ENCODE measurements around the gene TBC1D10A.

DNA sequence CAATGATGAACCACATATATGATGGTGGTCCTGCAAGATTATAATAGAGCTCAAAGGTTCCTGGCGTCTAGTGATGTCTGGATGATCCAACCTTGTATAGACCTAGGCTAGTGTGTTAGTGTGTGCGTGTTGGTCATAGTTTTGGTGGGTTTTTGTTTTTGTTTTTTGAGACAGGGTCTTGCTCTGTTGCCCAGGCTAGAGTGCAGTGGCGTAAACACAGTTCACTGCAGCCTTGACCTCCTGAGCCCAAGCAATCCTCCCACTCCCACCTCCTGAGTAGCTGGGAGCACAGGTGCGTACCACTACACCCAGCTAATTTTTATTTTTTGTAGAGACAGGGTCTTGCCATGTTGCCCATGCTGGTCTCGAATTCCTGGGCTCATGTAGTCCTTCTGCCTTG, 46.8 kb downstream of the TBC1D10A start:
- TF ChIP-seq, protein P1, sequence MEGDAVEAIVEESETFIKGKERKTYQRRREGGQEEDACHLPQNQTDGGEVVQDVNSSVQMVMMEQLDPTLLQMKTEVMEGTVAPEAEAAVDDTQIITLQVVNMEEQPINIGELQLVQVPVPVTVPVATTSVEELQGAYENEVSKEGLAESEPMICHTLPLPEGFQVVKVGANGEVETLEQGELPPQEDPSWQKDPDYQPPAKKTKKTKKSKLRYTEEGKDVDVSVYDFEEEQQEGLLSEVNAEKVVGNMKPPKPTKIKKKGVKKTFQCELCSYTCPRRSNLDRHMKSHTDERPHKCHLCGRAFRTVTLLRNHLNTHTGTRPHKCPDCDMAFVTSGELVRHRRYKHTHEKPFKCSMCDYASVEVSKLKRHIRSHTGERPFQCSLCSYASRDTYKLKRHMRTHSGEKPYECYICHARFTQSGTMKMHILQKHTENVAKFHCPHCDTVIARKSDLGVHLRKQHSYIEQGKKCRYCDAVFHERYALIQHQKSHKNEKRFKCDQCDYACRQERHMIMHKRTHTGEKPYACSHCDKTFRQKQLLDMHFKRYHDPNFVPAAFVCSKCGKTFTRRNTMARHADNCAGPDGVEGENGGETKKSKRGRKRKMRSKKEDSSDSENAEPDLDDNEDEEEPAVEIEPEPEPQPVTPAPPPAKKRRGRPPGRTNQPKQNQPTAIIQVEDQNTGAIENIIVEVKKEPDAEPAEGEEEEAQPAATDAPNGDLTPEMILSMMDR (conservative IDR thresholded peaks at IDR 0.05 in 1 of 2, IDR thresholded peaks at IDR 0.05 in 1 of 2; ENCODE audit: extremely low read depth in 1 of 2, insufficient read depth in 1 of 2, low read depth in 1 of 2, low read length in 2 of 2): no peak
- no peak for TF ChIP-seq EZH2 (IDR thresholded peaks at IDR 0.05; ENCODE audit: borderline replicate concordance, low read length)

Measured in mammary epithelial cell (primary cell).